Measurements from ENCODE around the gene PIBF1.
"Not testable (repeated sequence)": the region's sequence is repeated elsewhere in the genome, so short reads cannot be mapped to it uniquely, and the experiment has no call there.

Gene PIBF1

DNA sequence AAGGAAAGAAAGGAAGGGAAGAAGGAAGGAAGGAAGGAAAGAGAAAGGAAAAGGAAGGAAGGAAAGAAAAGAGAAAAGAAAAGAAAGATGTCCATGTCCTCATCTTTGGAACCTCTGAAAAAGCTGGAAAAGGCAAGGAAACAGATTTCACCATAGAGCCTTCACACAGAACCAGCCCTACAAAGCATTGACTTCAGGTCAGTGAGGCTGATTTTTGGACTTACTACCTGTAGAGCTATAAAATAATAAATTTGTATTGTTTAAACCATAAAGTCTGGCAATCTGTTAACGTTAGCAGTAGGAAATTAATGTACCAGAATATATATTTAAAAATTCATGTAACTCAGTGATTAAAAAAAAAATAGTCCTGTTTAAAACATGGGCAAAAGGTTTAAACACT, 130.0 kb downstream of the PIBF1 start:
- DNase-seq (ENCODE audit: low spot score) = no peak

DNA sequence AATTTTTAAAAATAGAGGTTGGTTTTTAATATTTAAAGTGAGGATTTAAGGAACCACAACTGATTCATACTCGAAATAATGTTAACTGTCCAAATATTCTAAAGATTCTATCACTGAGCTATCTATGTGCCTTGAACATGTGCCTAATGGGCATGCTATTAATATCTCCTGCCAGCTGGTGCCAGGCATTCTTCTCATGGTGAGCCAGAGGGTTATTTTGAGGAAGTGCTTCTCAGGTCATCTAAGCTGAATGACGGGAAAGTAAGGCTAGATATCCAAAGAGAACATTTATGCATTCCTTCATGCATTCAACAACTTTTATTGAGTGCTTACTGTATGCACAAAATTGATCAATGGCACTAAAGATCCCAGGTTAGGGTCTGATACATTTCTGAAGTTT, 138.2 kb downstream of the PIBF1 start:
- no peak for DNase-seq (ENCODE audit: low spot score)

DNA sequence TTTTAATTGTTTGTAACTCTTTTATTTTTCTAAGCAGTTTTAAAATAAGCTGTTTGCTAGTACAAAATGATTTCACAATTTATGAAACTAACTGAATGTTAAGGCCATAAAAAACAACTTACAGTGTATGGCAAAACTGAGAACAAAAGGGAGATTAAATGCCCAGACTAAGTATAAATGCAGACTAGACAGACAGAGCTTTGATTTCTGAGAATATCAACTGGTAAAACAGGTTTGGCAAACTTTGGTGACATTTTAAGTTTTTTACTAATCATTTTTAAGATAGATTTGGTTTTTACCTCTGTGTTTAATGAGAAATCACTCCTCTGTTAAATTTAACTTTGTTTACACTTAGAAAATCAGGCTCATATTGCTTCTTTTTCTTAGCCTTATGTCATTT, 149.4 kb downstream of the PIBF1 start:
- DNase-seq (ENCODE audit: low spot score) = no peak

DNA sequence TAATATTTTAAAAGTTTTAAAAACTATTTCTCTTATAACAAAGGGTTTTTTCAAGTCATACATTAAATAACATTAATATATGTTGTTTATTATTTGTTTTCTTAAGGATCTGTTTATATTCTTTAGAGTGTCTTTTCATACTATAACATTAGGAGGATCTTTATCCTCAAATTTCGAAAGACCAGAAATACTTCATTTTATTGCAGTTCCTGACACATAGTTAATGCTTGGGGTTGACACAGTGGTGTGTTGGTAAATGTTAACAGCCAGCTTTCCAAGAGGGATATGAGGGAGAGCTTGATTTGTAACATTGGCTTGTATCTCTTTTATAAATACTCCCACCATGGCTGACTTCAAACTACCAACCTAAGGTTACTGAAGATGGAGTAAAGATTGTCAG, 150.3 kb downstream of the PIBF1 start:
- no peak for DNase-seq (ENCODE audit: low spot score)

DNA sequence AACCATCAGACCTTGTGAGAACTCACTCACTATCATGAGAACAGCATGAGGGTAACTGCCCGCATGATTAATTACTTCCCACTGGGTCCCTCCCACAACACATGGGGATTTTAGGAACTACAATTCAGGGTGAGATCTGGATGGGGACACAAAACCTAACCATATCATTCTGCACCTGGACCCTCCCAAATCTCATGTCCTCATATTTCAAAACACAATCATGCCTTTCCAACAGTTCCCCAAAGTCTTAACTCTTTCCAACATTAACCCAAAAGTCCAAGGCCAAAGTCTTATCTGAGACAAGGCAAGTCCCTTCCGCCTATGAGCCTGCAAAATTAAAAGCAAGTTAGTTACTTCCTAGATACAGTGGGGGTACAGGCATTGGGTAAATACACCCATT, 164.3 kb downstream of the PIBF1 start:
- DNase-seq (ENCODE audit: low spot score) = not testable (repeated sequence)

DNA sequence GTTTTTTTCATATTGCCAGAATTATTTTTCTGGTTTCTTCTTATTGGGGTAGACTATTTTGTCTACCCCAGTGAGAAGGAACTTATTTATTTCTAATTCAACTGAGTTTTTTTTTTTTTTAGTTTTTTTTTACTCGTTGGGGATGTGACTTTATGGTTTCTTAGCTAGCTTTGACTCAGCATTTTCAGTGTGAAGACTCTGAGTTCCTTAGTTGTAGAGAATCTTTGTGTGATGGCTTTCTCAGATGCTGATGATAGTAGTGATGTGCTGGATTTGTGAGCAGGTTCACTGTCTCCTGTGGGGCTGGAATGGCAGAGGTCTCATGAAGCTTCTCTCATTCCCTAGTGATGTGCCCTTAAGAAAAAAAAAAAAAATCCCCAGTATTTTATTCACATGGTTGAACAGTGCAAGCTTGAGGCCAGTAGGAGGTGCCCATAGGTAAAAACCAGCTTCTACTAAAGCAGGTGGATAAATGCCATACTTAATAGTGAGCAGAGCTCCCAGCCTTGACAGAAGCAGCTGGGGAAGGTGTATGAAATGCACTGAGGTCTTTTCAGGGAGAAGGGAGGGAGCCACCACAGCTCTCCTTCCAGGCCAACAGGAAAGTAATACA, 170.7 kb downstream of the PIBF1 start:
- no peak for DNase-seq (ENCODE audit: low spot score)

DNA sequence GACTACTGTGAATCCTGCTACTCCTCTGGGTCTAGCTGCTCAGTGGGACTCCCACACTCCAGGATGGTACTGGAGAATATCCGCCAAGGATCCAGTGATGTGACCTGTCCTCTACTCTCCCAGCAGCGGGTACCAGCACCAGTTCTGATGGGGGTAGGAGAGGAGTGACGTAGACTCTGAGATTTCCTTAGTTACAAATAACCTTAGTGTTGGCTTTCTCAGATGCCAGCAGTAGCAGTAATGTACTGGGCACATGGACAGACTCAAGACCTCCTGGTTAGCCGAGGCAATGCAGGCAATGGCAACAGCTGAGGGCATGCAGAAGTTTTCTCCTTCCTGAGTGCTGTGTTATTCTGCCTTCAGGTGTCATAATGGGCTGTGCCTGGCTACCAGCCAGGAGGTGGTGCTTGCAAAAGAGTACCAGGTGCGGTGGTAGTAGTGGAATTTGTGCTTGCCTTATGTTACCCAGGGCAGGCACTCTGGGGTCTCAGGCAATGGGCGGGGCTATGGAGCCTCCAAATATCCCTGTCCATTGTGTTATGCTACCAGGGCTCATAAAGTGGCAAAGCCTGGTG, 171.5 kb downstream of the PIBF1 start:
- DNase-seq (ENCODE audit: low spot score) = no peak

DNA sequence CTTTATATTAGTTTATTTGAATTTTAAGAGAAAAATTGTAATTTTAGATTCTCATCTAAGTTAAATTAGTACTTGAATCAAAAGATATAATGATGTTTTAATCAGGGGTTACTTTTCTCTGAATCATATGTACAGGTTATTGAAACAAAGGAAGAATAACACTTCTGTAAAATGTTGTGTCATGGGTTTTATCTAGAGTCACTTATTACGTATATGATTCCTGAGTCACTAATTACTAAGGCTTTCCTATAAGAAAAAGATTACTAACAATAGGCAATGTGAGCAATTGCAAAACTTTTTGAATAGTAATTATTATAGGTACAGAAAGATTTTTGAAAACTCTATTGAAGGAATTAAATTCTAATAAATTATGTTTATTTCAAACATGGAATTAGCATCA, 177.7 kb downstream of the PIBF1 start:
- DNase-seq (ENCODE audit: low spot score) = no peak

DNA sequence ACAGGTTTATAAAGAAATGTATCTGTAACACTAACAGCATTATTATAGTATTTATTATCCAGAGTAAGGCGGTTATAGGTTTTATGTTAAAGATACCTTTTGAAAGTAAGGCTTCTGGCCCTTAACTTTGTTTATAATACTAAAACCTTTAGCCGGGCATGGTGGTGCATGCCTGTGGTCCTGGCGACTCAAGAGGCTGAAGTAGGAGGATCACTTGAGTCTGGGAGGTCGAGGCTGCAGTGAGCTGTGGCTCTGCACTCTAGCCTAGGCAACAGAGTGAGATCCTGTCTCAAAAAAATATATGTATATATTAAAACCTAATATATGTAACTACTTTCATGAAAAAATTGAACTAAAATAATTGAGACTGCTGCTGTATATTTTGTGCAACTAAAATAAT, 178.2 kb downstream of the PIBF1 start:
- DNase-seq (ENCODE audit: low spot score) = no peak

DNA sequence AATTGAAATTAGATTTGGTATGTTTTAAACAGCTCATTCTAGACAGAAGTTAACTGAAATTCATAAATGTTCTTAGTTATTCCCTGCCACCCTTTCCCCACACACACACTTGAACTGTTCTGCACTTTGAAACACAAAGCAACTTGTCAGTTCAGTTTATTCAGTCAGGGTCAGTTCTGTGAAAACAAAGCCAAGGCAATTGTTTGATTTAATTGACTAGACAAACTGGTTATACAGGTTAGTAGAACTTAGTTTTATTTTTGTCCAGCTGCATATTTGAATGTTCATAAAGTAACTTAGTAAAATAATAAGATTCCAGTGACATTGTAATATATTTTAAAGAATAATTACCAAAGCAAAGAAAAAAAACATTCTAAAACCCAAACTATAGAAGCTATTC, 178.6 kb downstream of the PIBF1 start:
- DNase-seq (ENCODE audit: low spot score) = no peak

DNA sequence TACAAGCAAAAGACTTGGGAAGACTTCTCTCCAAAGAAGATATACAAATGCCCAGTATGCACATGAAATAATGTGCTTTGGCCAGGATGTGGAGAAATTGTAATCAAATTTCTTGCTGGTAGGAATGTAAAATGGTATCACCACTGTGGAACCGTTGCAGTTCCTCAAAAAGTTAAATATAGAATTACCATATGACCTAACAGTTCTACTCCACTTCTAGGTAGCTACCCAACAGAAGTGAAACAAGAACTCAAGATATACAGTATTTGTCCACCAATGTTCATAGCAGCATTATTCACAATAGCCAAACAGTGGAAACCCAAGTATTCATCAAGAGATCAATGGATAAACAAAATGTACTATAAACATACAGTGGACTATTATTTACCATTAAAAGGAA, 181.8 kb downstream of the PIBF1 start:
- no peak for DNase-seq (ENCODE audit: low spot score)

DNA sequence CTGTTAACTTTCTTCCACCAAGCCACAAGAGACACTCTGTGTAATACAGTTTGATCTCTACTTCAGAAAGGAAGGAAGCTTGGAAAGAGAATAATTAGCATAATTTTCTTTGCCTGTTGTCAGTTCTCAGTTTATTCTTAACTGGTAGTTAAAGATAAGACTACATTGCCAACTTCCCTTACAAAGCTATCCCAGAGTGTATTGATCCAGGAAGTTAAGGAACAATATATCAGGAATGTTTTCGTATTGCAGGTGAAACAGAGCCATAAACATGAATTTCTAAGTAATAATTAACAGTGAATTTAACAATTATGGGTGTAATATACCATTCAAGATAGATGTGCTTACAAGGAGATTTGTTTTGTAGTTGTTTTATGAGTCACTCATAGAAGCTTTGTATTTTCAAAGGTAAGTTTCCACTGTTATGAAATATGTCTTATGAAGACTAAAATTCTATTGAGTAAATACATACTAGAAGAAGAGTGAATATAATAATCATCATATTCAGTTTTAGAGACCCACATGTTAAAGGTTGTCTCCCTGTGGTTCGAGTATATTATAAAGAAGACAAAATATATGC, 188.5 kb downstream of the PIBF1 start:
- DNase-seq (ENCODE audit: low spot score) = no peak

DNA sequence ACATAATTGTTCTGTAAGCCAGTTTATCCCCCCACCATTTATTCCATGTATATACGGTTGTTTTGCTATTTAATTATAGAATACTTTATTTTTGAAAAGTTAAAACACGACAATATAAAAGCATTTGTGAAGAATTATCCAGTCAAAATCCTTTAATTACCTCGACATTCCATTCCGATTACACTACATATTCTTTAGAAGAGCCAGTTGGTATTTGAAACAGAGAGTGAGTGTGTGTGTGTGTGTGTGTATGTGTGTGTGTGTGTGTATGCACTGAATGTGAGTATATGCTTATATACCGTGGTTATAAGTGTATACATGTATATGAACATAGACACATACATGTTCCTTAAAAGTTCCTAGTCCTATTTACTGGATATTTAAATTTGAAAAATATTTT, 189.0 kb downstream of the PIBF1 start:
- no peak for DNase-seq (ENCODE audit: low spot score)

DNA sequence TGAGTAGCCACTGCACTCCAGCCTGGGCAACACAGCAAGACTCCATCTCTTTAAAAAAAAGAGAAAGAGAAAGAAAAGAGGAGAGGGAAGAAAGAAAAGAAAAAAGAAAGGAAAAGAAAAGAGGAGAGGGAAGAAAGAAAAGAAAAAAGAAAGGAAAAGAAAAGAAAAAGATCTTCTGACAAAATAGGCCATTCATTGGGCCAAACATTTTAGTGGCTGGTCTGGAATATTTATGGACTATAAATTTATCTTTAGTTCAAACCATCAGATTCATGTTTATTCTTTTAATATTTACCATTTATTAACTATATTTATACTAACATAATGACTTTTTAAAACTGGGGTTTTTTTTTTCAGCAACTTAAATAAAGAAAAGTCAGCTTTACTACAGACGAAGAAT, 191.3 kb downstream of the PIBF1 start:
- no peak for DNase-seq (ENCODE audit: low spot score)

DNA sequence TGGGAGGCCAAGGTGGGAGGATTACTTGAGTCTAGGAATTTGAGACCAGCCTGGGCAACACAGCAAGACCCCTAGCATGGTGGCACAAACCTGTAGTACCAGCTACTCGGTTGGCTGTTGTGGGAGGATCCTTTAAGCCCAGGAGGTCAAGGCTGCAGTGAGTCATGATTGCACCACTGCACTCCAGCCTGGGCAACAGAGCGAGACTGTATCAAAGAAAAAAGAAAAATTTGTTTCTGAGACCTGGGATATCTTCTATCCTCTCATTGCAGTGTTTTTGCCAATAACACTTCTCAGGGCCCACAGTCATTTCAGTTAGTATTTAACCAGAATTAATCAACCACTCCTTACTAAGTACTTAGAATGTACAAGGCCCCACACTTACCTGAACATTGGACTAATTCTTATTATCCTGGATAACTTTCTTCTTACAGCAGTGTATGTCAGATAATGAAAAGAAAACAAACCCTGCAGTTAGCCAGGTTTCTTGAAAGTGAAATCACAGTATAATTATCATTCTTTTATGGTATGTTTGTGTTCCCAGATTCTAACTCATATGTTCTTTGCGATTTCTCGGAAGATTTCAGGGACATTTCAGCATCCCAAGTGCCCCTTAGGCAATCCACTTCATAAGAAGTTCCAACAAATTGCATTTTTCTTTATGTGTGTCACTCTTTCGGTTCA, 201.3 kb downstream of the PIBF1 start:
- DNase-seq (ENCODE audit: low spot score) = no peak

DNA sequence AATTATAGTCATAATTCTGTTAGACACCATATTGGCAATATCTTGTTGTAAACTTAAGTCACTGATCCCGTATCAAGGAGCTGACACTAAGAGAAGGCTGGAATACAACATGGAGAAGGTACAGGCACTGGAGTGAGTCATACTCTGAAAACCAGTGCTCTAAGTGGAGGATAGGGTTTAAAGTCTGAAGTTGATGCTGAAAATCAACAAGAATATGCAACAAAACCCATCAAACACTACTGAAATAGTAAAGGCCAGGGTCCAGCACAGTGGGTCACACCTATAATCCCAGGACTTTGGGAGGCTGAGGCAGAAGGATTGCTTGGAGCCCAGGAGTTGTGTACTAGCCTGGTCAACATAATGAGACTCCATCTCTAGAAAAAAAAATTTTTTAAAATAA, 203.7 kb downstream of the PIBF1 start:
- no peak for DNase-seq (ENCODE audit: low spot score)

DNA sequence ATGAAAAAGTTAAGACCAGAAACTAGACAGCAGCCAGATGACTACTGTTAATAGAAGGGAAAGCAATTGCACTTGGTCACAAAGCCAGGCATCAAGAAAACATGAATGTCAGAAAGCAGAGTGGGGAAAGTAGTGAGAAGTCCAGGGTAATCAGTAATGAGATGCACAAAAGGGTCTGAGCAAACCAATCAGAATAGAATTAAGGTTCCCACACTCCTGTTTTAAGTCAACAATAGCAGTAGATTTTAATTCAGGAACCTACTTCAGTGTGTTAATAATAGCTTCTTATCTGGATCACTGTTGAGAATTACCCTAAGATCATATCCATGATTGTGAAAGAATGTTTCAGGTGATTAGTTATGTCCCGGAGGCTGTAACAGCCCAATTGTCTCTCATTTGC, 204.3 kb downstream of the PIBF1 start:
- no peak for DNase-seq (ENCODE audit: low spot score)

DNA sequence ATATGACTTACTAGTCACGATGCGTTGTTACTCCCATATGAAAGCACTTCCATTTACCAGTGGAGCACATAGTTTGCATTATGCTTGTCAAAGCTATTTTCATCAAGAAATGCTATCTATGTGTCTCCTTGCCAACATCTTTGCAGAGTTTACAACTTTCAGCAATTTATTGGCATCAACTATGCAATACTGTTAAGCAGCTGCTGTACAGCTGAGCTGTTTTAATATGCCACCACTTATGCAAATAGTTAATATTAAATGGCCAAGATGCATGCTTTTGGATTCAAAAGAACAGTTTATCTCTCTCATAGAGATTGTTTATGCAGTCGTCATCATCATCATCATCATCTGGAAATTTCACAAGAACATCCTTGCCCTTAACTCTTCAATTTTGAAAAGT, 209.0 kb downstream of the PIBF1 start:
- DNase-seq (ENCODE audit: low spot score) = no peak

DNA sequence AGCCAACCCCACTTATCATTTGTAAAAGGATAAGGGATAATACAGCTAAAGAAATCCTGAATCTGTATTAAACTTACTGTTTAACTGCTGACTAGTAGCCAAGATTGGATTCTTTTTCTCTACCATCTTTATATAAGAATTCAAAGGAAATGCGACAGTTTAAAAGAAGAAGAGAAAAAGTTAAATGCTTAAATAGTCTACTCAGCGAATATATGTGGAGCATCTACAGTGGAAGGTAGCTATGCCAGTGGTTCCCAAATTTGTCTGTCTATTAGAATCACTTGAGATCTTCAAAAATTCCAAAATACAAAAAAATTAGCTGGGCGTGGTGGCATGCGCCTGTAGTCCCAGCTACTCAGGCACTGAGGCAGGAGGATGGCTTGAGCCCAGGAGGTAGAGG, 216.1 kb downstream of the PIBF1 start:
- no peak for DNase-seq (ENCODE audit: low spot score)

DNA sequence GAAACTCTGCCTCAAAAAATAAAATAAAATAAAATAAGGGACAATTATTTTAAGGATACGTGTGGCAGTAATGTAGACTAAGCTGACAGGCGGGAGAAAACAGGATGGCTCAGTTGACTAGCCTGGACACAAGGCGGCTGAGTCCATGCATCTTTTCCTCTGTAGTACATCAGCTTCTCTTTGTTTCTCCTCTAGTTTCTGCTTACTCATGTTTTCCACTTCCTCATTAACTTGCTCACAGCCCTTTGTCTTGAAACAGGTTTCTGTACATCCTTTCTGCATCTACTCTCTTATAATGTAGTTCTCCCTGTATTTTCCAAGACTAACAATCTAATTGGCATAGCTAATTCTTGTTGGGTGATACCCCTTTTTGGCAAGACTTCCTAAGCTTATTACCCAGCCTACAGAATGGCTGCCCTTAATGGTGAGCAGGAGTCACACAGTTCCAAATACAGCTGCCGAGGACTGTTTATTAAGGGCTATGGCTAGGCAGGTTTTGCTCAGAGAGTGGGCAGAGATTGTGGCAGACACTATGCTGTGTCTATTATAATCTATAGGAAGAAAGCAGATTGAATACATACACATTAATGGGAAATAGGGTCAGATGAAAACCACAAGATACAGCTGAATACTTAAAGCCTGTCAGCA, 218.2 kb downstream of the PIBF1 start:
- no peak for DNase-seq (ENCODE audit: low spot score)

DNA sequence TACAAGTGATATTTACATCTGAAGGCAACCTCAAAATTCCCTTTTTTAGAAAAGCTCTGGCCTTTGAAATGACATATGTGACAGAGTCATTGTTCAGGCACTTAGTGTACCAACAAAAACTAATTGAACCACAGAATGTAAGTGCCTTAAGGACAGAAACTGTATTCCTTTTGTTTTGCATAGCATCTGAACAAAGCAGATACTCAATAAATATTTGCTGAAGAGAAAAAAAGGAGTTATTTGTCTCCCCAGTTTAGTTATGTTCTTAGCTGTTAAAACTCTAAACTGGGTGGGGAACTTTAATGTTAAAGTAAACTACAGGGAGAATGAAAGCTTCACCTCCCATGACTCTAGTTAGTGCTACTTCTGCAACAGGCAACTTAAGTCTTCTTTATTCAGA, 220.0 kb downstream of the PIBF1 start:
- no peak for DNase-seq (ENCODE audit: low spot score)

DNA sequence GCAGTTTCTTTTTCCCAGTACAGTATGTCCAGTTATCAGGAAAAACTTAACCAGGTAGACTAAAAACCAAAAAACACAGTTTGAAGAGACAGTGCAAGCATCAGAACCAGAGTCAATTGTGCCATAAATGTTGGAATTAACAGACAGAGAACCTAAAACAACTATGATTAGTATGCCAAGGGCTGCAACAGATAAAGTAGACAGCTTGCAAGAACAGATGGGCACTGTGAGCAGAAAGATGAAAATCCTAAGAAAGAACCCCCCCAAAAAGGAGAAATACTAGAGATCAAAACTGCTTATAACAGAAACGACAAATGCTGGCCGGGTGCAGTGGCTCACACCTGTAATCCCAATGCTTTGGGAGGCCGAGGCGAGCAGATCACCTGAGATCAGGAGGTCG, 229.8 kb downstream of the PIBF1 start:
- no peak for DNase-seq (ENCODE audit: low spot score)

DNA sequence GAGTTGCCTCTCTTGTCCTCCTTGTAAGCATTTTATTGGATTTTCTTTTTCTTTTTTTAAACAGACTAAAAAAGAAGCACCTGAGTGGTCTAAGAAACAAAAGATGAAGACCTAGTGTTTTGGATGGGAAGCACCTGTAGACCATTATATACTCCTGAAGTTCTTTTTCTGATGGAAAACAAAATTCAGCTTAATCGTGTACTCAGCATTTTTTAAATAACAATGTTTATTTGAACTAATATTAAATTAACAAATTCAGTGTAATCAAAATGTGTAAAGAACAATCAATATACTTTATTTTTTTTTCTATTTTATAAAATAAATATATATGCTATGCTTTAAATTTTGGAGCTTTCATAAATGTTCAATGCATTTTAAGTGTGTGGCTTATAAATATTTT, 233.9 kb downstream of the PIBF1 start:
- DNase-seq (ENCODE audit: low spot score) = no peak
